OCI-LY3 (cell line): ENCODE data around the gene VDAC1.

Experiments
- H2AFZ ChIP-seq: fragments of 200-600, 300-600 bp; shearing (Covaris generic); 2 replicates; pipeline ENCODE4 v1.6.0; 2014; ENCODE audit warnings: antibody characterized with exemption, low read depth, low read length
- H3K27ac ChIP-seq: fragments of 200-600, 300-600 bp; sonication (generic); 2 replicates; pipeline ENCODE4 v1.5.1; 2014; ENCODE audit warnings: mild to moderate bottlenecking, low read length, moderate library complexity, mixed read lengths
- H3K27me3 ChIP-seq: fragments of 200-600, 300-600 bp; sonication (generic); 2 replicates; pipeline ENCODE4 v1.6.1; 2014; ENCODE audit warnings: low read depth, low read length, mixed read lengths
- H3K36me3 ChIP-seq: fragments of 200-600, 300-600 bp; sonication (generic); replicated peaks from 2 replicates; pipeline ENCODE3; 2014; ENCODE audit warnings: low read depth, low read length, mixed read lengths
- H3K4me1 ChIP-seq: fragments of 300-600, 200-600 bp; sonication (generic); 2 replicates; pipeline ENCODE4 v1.6.1; 2014; ENCODE audit warnings: low read length, mixed read lengths
- H3K4me2 ChIP-seq: fragments of 200-600, 300-600 bp; sonication (generic); 2 replicates; pipeline ENCODE4 v1.6.1; 2014; ENCODE audit warnings: low read length, mixed read lengths
- H3K4me3 ChIP-seq: fragments of 300-600, 200-600 bp; sonication (generic); 2 replicates; pipeline ENCODE4 v1.5.1; 2014; ENCODE audit warnings: antibody characterized with exemption, mild to moderate bottlenecking, low read length, moderate library complexity
- H3K79me2 ChIP-seq: fragments of 300-600, 200-600 bp; shearing (Covaris generic); 2 replicates; pipeline ENCODE4 v1.6.1; 2014; ENCODE audit warnings: mild to moderate bottlenecking, low read length, mixed read lengths
- H3K9ac ChIP-seq: fragments of 300-600, 200-600 bp; shearing (Covaris generic); 2 replicates; pipeline ENCODE4 v1.6.0; 2014; ENCODE audit warnings: mild to moderate bottlenecking, low read length, moderate library complexity
- H3K9me3 ChIP-seq: fragments of 200-600, 300-600 bp; shearing (Covaris generic); 2 replicates; pipeline ENCODE4 v1.6.1; 2014; ENCODE audit warnings: low read length, mixed read lengths; ENCODE audit not compliant: insufficient read depth
- H4K20me1 ChIP-seq: fragments of 200-600, 300-600 bp; sonication (generic); 2 replicates; pipeline ENCODE4 v1.6.1; 2016; ENCODE audit warnings: low read length, mixed read lengths; ENCODE audit not compliant: insufficient read depth
- EZH2phosphoT487 ChIP-seq: fragments of 200-600 bp; shearing (Covaris generic); IDR thresholded peaks from 2 replicates; pipeline ENCODE4 v1.6.1; 2018; ENCODE audit warnings: antibody characterized with exemption, mixed run types, low read depth
- TF ChIP-seq, protein P1 (sequence below): fragments of 200-600, 300-600 bp; sonication (generic); IDR thresholded peaks from 2 replicates; pipeline ENCODE4 v1.5.1; 2014; ENCODE audit warnings: antibody characterized with exemption, low read length, low read depth

The VDAC1 gene

DNA sequence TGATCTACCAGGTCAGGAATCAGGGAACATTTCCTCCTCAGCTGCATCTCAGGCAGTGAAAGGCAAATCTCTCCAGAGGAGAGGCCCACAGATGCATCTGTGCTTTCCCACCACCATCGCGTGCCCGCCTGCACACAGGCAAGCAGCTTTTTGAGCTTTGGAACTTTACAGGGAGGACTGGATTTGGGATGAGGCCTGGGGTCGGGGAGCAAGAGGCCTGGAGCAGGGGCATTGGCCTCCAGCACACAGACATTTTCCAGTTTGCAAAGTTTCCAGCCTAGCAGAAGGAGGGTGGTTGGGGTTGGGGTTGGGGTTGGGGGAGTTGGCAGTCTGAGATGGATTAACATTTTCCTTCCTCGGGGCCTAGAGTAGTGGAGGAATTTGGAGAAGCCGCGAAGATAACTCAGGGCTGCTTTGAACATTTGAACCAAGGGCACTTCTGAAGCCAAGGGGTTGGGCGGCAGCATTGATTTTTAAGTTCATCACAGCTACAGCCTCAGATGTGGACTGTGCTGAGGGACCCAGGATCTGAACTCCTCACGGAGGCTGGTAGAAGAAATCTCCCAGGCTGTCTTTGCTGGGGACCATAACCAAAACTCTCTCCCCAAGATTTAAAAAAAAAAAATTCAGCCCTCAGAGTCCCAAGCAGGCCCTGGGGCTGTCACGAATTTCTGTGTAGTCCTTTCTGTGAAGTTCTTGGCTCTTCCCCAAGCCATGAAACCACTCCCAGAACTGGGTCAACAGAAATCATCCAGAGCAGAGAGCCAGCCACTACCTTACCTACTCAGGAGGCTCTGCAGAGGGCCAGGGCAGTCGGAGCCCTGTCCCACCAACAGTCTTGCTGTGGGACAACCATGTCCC lies 61.9 kb downstream of the VDAC1 start:
- no peaks in the 10 kb centered on the region for H4K20me1 ChIP-seq
- H3K9me3 ChIP-seq: no peaks in the 10 kb centered on the region
- no peak for TF ChIP-seq EZH2phosphoT487
- TF ChIP-seq, protein P1, sequence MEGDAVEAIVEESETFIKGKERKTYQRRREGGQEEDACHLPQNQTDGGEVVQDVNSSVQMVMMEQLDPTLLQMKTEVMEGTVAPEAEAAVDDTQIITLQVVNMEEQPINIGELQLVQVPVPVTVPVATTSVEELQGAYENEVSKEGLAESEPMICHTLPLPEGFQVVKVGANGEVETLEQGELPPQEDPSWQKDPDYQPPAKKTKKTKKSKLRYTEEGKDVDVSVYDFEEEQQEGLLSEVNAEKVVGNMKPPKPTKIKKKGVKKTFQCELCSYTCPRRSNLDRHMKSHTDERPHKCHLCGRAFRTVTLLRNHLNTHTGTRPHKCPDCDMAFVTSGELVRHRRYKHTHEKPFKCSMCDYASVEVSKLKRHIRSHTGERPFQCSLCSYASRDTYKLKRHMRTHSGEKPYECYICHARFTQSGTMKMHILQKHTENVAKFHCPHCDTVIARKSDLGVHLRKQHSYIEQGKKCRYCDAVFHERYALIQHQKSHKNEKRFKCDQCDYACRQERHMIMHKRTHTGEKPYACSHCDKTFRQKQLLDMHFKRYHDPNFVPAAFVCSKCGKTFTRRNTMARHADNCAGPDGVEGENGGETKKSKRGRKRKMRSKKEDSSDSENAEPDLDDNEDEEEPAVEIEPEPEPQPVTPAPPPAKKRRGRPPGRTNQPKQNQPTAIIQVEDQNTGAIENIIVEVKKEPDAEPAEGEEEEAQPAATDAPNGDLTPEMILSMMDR: no peak
- no peak overlapping the region for H3K4me2 ChIP-seq
- H3K9ac ChIP-seq: no peak overlapping the region
- H3K27ac ChIP-seq: no peak overlapping the region
- no peaks in the 10 kb centered on the region for H3K27me3 ChIP-seq
- peaks cover 22% of the 10 kb centered on the region for H3K4me1 ChIP-seq
- no peak overlapping the region for H3K4me3 ChIP-seq
- H3K79me2 ChIP-seq: no peaks in the 10 kb centered on the region
- H3K36me3 ChIP-seq: no peaks in the 10 kb centered on the region
- H2AFZ ChIP-seq: no peak overlapping the region

DNA sequence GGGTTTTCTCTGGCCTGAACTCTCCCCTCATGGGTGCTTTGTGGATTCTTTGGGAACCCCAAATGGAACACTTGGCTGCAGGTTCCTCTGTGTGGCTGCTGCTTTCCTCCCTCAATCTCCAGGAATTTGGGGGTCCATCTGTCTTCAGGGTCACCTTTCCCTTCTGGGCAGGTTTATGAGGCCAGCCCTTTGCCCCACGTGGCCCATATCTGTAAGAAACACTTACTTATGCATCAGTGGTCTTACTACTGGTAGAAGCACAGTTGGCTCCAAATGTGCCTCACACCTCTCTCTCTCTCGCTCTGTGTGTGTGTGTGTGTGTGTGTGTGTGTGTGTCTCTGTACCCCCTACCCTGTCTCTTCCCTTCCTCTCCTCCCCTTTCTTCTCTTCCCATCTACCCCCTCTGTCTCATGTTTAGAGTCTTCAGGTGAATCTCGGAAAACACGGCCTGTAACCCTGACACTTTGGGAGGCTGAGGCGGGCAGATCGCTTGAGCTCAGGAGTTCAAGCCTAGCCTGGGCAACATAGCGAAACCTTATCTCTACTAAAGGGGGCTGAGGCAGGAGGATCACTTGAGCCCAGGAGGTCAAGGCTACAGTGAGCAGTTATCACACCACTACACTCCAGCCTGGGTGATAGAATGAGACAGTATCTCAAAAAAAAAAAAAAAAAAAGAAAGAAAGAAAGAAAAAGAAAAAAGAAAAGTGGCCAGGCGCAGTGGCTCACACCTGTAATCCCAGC lies 63.1 kb downstream of the VDAC1 start:
- Histone ChIP-seq H4K20me1 (no peaks in the 10 kb centered on the region), H3K9me3 (no peaks in the 10 kb centered on the region), H3K4me2 (no peak overlapping the region), H2AFZ (no peak overlapping the region), H3K4me1 (peaks cover 22% of the 10 kb centered on the region), H3K4me3 (no peak overlapping the region), H3K36me3 (no peaks in the 10 kb centered on the region), H3K27me3 (no peaks in the 10 kb centered on the region), H3K9ac (no peak overlapping the region), H3K27ac (no peak overlapping the region), H3K79me2 (no peaks in the 10 kb centered on the region)
- TF ChIP-seq, protein P1: no peak
- TF ChIP-seq EZH2phosphoT487: no peak

DNA sequence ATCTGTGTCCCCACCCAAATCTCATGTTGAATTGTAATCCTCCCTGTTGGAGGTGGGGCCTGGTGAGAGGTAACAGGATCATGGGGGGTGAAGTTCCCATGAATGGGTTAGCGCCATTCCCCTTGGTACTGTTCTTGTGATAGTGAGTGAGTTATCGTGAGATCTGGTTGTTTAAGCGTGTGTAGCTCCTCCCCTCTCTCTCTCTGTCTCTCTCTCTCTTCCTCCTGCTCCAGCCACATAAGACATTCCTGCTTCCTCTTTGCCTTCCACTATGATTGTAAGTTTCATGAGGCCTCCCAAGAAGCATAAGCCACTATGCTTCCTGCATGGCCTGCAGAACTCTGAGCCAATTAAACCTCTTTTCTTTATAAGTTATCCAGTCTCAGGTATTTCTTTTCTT lies 65.1 kb downstream of the VDAC1 start:
- no peaks in the 10 kb centered on the region for H3K9me3 ChIP-seq
- no peaks in the 10 kb centered on the region for H3K27me3 ChIP-seq
- peaks cover 29% of the 10 kb centered on the region for H3K4me1 ChIP-seq
- peak overlapping the region; percentile 39 for H3K4me2 ChIP-seq
- no peaks in the 10 kb centered on the region for H3K36me3 ChIP-seq
- no peaks in the 10 kb centered on the region for H4K20me1 ChIP-seq
- no peaks in the 10 kb centered on the region for H3K79me2 ChIP-seq
- no peak overlapping the region for H3K4me3 ChIP-seq
- TF ChIP-seq, protein P1: no peak
- no peak for TF ChIP-seq EZH2phosphoT487
- H3K27ac ChIP-seq: no peak overlapping the region
- H3K9ac ChIP-seq: no peak overlapping the region
- 0 out of 2 replicates have a peak overlapping the region, but pooled peaks have one; percentile 65 for H2AFZ ChIP-seq

DNA sequence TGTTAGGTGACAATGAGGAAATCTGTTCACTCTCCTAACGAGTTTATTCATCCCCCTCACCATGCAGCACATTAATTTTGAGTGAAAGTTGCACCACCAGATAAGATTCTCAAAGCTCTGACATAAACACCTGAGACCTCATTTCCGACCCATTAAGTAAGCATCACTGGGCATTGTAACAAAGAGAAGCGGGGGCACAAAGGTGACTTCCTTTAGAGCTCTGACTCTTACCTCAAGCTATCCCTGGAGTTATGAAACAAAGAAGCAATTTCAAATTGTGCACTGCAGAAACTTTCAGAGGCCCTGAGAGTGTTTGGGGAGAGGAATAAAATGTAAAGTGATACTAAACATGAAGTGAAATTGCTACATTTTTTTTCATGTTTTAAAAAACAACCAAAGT lies 65.8 kb downstream of the VDAC1 start:
- peaks cover 24% of the 10 kb centered on the region for H3K4me1 ChIP-seq
- TF ChIP-seq, protein P1: no peak
- no peak for TF ChIP-seq EZH2phosphoT487
- peak overlapping the region; percentile 16; the same call in 1 of the 2 replicates for H3K27ac ChIP-seq
- no peaks in the 10 kb centered on the region for H4K20me1 ChIP-seq
- H3K36me3 ChIP-seq: no peaks in the 10 kb centered on the region
- H3K4me3 ChIP-seq: no peak overlapping the region
- H3K79me2 ChIP-seq: no peaks in the 10 kb centered on the region
- H3K27me3 ChIP-seq: no peaks in the 10 kb centered on the region
- H3K9me3 ChIP-seq: no peaks in the 10 kb centered on the region
- H2AFZ ChIP-seq: no peak overlapping the region
- H3K4me2 ChIP-seq: peak overlapping the region; percentile 39
- H3K9ac ChIP-seq: no peak overlapping the region
